ENCODE results near the gene PDLIM1.

PDLIM1 gene

GRCh38 chr10:95295031-95295755 lies 4.4 kb upstream of the PDLIM1 start:
- TF ChIP-seq CTCF (IDR thresholded peaks at IDR 0.05; ENCODE audit: low read depth, low read length) (no peak), POLR2A (IDR thresholded peaks at IDR 0.05; ENCODE audit: extremely low read depth, insufficient read length) (no peak), MYC (IDR thresholded peaks at IDR 0.05; ENCODE audit: low read depth, low read length) (no peak)
- TF ChIP-seq, protein P1, sequence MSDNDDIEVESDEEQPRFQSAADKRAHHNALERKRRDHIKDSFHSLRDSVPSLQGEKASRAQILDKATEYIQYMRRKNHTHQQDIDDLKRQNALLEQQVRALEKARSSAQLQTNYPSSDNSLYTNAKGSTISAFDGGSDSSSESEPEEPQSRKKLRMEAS (IDR thresholded peaks at IDR 0.05; ENCODE audit: low read depth, low read length), result no peak
- peak overlapping the region; percentile 32 for H3K4me3 ChIP-seq (ENCODE audit: low read depth, low read length)
- peak; percentile 83 for DNase-seq (ENCODE audit: low read depth)

- H3K4me3 ChIP-seq (ENCODE audit: low read depth, low read length), result no peak overlapping the region
- no peak for DNase-seq (ENCODE audit: low read depth)
- TF ChIP-seq CTCF (IDR thresholded peaks at IDR 0.05; ENCODE audit: low read depth, low read length) (no peak), POLR2A (IDR thresholded peaks at IDR 0.05; ENCODE audit: extremely low read depth, insufficient read length) (no peak), MYC (IDR thresholded peaks at IDR 0.05; ENCODE audit: low read depth, low read length) (no peak)
- TF ChIP-seq, protein P1 (IDR thresholded peaks at IDR 0.05; ENCODE audit: low read depth, low read length), result no peak
Measured at GRCh38 chr10:95293631-95294030, 2.8 kb upstream of the PDLIM1 start.

- TF ChIP-seq MYC (IDR thresholded peaks at IDR 0.05; ENCODE audit: low read depth, low read length) (no peak), POLR2A (IDR thresholded peaks at IDR 0.05; ENCODE audit: extremely low read depth, insufficient read length) (no peak), CTCF (IDR thresholded peaks at IDR 0.05; ENCODE audit: low read depth, low read length) (no peak)
- TF ChIP-seq, protein P1 (IDR thresholded peaks at IDR 0.05; ENCODE audit: low read depth, low read length), result no peak
- no peak overlapping the region for H3K4me3 ChIP-seq (ENCODE audit: low read depth, low read length)
- no peak for DNase-seq (ENCODE audit: low read depth)
Measured at GRCh38 chr10:95291365-95292039, 699 bp upstream of the PDLIM1 start.

GRCh38 chr10:95289921-95290421 lies 832 bp downstream of the PDLIM1 start:
- TF ChIP-seq MYC (IDR thresholded peaks at IDR 0.05; ENCODE audit: low read depth, low read length) (no peak), CTCF (IDR thresholded peaks at IDR 0.05; ENCODE audit: low read depth, low read length) (no peak), POLR2A (IDR thresholded peaks at IDR 0.05; ENCODE audit: extremely low read depth, insufficient read length) (no peak)
- TF ChIP-seq, protein P1 (IDR thresholded peaks at IDR 0.05; ENCODE audit: low read depth, low read length), result no peak
- no peak for DNase-seq (ENCODE audit: low read depth)
- no peak overlapping the region for H3K4me3 ChIP-seq (ENCODE audit: low read depth, low read length)

GRCh38 chr10:95289003-95289920 lies 1.5 kb downstream of the PDLIM1 start:
- no peak overlapping the region for H3K4me3 ChIP-seq (ENCODE audit: low read depth, low read length)
- TF ChIP-seq MYC (IDR thresholded peaks at IDR 0.05; ENCODE audit: low read depth, low read length) (no peak), CTCF (IDR thresholded peaks at IDR 0.05; ENCODE audit: low read depth, low read length) (no peak), POLR2A (IDR thresholded peaks at IDR 0.05; ENCODE audit: extremely low read depth, insufficient read length) (no peak)
- TF ChIP-seq, protein P1 (IDR thresholded peaks at IDR 0.05; ENCODE audit: low read depth, low read length), result no peak
- no peak for DNase-seq (ENCODE audit: low read depth)
